Small intestine (tissue), 16 donors: ENCODE measurements around the gene TMEM8B. TPM values are rescaled to one million over a fixed set of nuclear protein-coding genes. Genes with fewer than 3 reads are reported as not detected.

Source experiments
- DNase-seq, 2 donors: peaks; one replicate each; pipeline versions ENCODE4 v3.0.0 to v3.0.0-alpha.2; 2013
- FAIRE-seq: peaks from 2 replicates; lab custom pipeline; 2012; peaks lifted over from hg19 to GRCh38; lab: Jason Lieb, UNC
- H3K27ac ChIP-seq, 3 donors: one replicate each; pipeline ENCODE4 v1.5.1; 2013; ENCODE audit warnings: low read length in 2 of 3, mild to moderate bottlenecking in 2 of 3, control low read depth in 1 of 3, inconsistent platforms in 1 of 3, low read depth in 1 of 3, moderate library complexity in 1 of 3
- H3K27me3 ChIP-seq, 3 donors: one replicate each; pipeline ENCODE4 v1.6.1; 2013; ENCODE audit warnings: low read length in 3 of 3, inconsistent platforms in 1 of 3; ENCODE audit not compliant: control insufficient read depth in 3 of 3, insufficient read depth in 3 of 3
- H3K36me3 ChIP-seq, 3 donors: one replicate each; pipeline ENCODE4 v1.6.1; 2013; ENCODE audit warnings: low read length in 3 of 3, inconsistent platforms in 1 of 3, low read depth in 1 of 3, mild to moderate bottlenecking in 1 of 3, moderate library complexity in 1 of 3; ENCODE audit not compliant: control insufficient read depth in 3 of 3, insufficient read depth in 2 of 3
- H3K4me1 ChIP-seq, 3 donors: one replicate each; pipeline ENCODE4 v1.6.1; 2013; ENCODE audit warnings: low read length in 2 of 3, inconsistent platforms in 1 of 3, low read depth in 1 of 3, mild to moderate bottlenecking in 1 of 3, moderate library complexity in 1 of 3; ENCODE audit not compliant: control insufficient read depth in 3 of 3, insufficient read depth in 2 of 3
- H3K4me3 ChIP-seq, 3 donors: one replicate each; pipeline ENCODE4 v1.5.1; 2013; ENCODE audit warnings: low read length in 3 of 3, control low read depth in 1 of 3, inconsistent platforms in 1 of 3, low read depth in 1 of 3, mild to moderate bottlenecking in 1 of 3, moderate library complexity in 1 of 3
- H3K9me3 ChIP-seq, 2 donors: one replicate each; pipeline ENCODE4 v1.6.1; 2013; ENCODE audit warnings: low read depth in 1 of 2, low read length in 1 of 2; ENCODE audit not compliant: control insufficient read depth in 2 of 2, insufficient read depth in 1 of 2
- WGBS, 3 donors: extraction: QIAGEN DNeasy Blood & Tissue Kit; methylation state at CpG; one replicate each; pipeline ENCODE4 v1.1.7; 2013; 5-methylcytosine and 5-hydroxymethylcytosine counted together
- long read RNA-seq, 10 donors: transcript quantifications; one replicate each; lab custom pipeline, GENCODE V29; 2026
- polyA plus RNA-seq, 4 donors: library from polyadenylated mRNA; stranded (reverse) in 3 of 4; unstranded in 1 of 4; fragments of 200-250 nt in 3 of 4; fragments of 120-200 nt in 1 of 4; gene quantifications; one replicate each; pipeline versions ENCODE4 v1.2.1 to v1.2.3, GENCODE V29; 2013
- donor health status: healthy with polysubstance abuse.
- donor health status: control.
- donor health status: control.
- donor health status: Bipolar disorder and iron deficiency.
- donor health status: healthy.

TMEM8B gene, protein sequence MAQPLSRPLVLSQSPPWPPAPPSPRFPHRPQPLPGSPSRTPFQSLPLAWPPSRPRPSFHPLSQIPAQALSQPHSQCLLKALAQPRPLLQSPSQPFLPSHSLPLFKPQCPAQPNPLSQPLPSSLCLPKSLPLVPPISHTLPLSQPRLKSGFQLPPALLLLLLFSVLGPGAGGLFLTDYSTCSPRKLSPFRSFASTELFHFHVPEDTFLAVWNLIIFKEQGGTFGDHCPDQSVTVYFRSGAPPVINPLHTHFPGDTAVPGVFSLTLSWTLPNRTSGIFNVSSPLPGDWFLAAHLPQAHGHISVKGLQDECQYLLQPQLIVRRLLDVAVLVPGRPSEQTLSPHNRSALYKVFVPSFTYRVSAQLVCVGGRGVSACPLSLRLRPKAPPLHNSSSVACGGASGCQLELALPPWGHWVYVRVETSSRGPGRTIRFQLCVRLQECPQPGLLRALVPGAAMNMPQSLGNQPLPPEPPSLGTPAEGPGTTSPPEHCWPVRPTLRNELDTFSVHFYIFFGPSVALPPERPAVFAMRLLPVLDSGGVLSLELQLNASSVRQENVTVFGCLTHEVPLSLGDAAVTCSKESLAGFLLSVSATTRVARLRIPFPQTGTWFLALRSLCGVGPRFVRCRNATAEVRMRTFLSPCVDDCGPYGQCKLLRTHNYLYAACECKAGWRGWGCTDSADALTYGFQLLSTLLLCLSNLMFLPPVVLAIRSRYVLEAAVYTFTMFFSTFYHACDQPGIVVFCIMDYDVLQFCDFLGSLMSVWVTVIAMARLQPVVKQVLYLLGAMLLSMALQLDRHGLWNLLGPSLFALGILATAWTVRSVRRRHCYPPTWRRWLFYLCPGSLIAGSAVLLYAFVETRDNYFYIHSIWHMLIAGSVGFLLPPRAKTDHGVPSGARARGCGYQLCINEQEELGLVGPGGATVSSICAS
- 10 to 100 TPM in 1 of 4 donors, 1 to 10 TPM in 2, under 1 TPM in 1; 0.89 to 35.9 (median 4.5) TPM for polyA plus RNA-seq
- long read RNA-seq, donor 1, full-length matches to known transcripts: 2 of 13 reads
- long read RNA-seq, donor 1, partial matches to known transcripts: 11 of 13 reads
- long read RNA-seq, donor 1, other reads (novel, unspliced or antisense): 0 of 13 reads
- long read RNA-seq, donor 2: 0 reads
- long read RNA-seq, donor 3, full-length matches to known transcripts: 1 of 6 reads
- long read RNA-seq, donor 3, partial matches to known transcripts: 5 of 6 reads
- long read RNA-seq, donor 3, other reads (novel, unspliced or antisense): 0 of 6 reads
- long read RNA-seq, donor 4: 0 reads
- long read RNA-seq, donor 5: 0 reads
- long read RNA-seq, donor 6: 0 reads
- long read RNA-seq, donor 7, full-length matches to known transcripts: 1 of 1 reads
- long read RNA-seq, donor 7, partial matches to known transcripts: 0 of 1 reads
- long read RNA-seq, donor 7, other reads (novel, unspliced or antisense): 0 of 1 reads
- long read RNA-seq, donor 8: 0 reads
- long read RNA-seq, donor 9, partial matches to known transcripts: 0 of 14 reads
- long read RNA-seq, donor 9, other reads (novel, unspliced or antisense): 14 of 14 reads
- long read RNA-seq, donor 10, full-length matches to known transcripts: 2 of 2 reads
- long read RNA-seq, donor 10, partial matches to known transcripts: 0 of 2 reads
- long read RNA-seq, donor 10, other reads (novel, unspliced or antisense): 0 of 2 reads

GRCh38 chr9:35829084-35829763 is at the start of gene TMEM8B:
TSS of gene TMEM8B (plus strand) at chr9:35829228. CDS start at chr9:35829448, 220 bp downstream.
- FAIRE-seq (no peak), DNase-seq (peak; percentile 93 to 98)
- Histone ChIP-seq H3K27me3 (no peaks in the 10 kb centered on the region), H3K27ac (peak within 1 kb of the TSS; percentile 66 to 95 (median 82)), H3K4me3 (peak within 1 kb of the TSS; percentile 62 to 72 (median 68)), H3K9me3 (no peaks in the 10 kb centered on the region), H3K4me1 (peaks cover 1 to 51% (median 2%) of the 10 kb centered on the region in 3 donors), H3K36me3 (peaks cover 0 to 11% (median 0%) of the 10 kb centered on the region in 3 donors)
- 0 to 2% (median 1%) methylated on average over 21 to 53 of the region's 53 CpGs for WGBS, 3 donors

- FAIRE-seq: no peak
- H3K36me3 ChIP-seq: peaks cover 0 to 12% (median 5%) of the 10 kb centered on the region in 3 donors
- no peaks in the 10 kb centered on the region for H3K27me3 ChIP-seq
- H3K27ac ChIP-seq: no peak overlapping the region
- H3K9me3 ChIP-seq: no peaks in the 10 kb centered on the region
- no peak overlapping the region for H3K4me3 ChIP-seq
- H3K4me1 ChIP-seq: no peaks in the 10 kb centered on the region
- no peak for DNase-seq
- WGBS, 3 donors: 74 to 91% (median 82%) methylated on average over 2 of the region's 2 CpGs
These were observed 48.0 kb upstream of the TMEM8B start for GRCh38 chr9:35781066-35781465.

DNA sequence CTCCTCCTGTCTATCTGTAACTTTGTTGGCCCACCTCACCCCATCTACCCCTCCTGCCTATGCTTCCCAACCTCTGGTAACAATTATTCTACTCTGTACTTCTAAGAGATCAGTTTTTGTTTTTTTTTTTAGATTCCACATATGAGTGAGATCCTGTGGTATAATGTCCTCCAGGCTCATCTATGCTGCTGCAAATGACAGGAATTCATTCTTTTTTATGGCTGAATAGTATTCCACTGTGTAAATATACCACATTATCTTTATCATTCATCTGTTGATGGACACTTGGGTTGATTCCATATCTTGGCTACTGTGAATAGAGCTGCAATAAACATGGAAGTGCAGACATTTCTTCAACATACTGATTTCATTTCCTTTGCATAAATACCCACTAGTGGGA is 45.6 kb upstream of the TMEM8B start:
- H3K9me3 ChIP-seq: no peaks in the 10 kb centered on the region
- H3K4me3 ChIP-seq: no peak overlapping the region
- H3K27ac ChIP-seq: no peak overlapping the region
- H3K36me3 ChIP-seq: peaks cover 0 to 17% (median 5%) of the 10 kb centered on the region in 3 donors
- FAIRE-seq (no peak), DNase-seq (no peak)
- H3K4me1 ChIP-seq: no peaks in the 10 kb centered on the region
- no peaks in the 10 kb centered on the region for H3K27me3 ChIP-seq

DNA sequence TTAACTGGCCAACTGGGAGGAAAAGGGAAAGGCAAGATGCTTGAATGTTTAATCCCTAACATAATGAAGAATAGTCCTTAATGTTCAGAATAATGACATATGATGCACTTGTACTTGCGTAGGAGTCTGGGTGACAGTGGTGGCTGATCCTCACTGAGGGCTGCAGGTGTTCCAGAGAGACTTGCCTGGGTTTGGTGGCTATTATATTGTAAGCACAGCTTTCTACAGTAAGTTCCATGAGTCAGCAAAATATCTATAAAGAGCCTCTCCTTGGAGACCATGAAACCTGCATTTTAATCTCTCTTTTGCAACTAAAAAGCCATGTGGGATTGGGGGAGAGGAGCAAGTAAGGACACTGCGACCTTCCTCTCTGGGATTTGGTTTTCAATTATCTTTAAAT is 39.5 kb upstream of the TMEM8B start:
- Histone ChIP-seq H3K4me3 (no peak overlapping the region), H3K4me1 (peaks cover 0 to 8% (median 0%) of the 10 kb centered on the region in 3 donors), H3K27me3 (no peaks in the 10 kb centered on the region), H3K27ac (no peak overlapping the region), H3K36me3 (peaks cover 0 to 46% (median 2%) of the 10 kb centered on the region in 3 donors), H3K9me3 (no peaks in the 10 kb centered on the region)
- FAIRE-seq (no peak), DNase-seq (no peak)
- 93 to 98% (median 98%) methylated on average over 2 of the region's 2 CpGs for WGBS, 3 donors

GRCh38 chr9:35790025-35790384 is 39.0 kb upstream of the TMEM8B start:
- DNase-seq: no peak
- no peak for FAIRE-seq
- H3K4me3 ChIP-seq: no peak overlapping the region
- peaks cover 0 to 8% (median 0%) of the 10 kb centered on the region in 3 donors for H3K4me1 ChIP-seq
- no peaks in the 10 kb centered on the region for H3K27me3 ChIP-seq
- H3K27ac ChIP-seq: no peak overlapping the region
- no peaks in the 10 kb centered on the region for H3K9me3 ChIP-seq
- H3K36me3 ChIP-seq: peaks cover 0 to 44% (median 2%) of the 10 kb centered on the region in 3 donors
- WGBS, 3 donors: 34 to 38% (median 36%) methylated on average over 4 of the region's 4 CpGs

- H3K4me1 ChIP-seq: peaks cover 0 to 8% (median 0%) of the 10 kb centered on the region in 3 donors
- H3K36me3 ChIP-seq: peaks cover 0 to 41% (median 2%) of the 10 kb centered on the region in 3 donors
- WGBS, 3 donors: 51 to 66% (median 66%) methylated on average over 37 of the region's 37 CpGs
- FAIRE-seq: no peak
- peak overlapping the region in 2 of 3 donors; percentile 9 to 19 for H3K27ac ChIP-seq
- no peaks in the 10 kb centered on the region for H3K27me3 ChIP-seq
- peak; percentile 76 to 84 for DNase-seq
- peak overlapping the region in 1 of 3 donors; percentile 16 for H3K4me3 ChIP-seq
- no peaks in the 10 kb centered on the region for H3K9me3 ChIP-seq
These were observed 38.4 kb upstream of the TMEM8B start for GRCh38 chr9:35790385-35791296.
